NOMO-1 treated with DMSO at 0.1 percent for 48 hours (cell line): ENCODE measurements around the gene MAST4.

Source experiments
- DNase-seq: peaks from one replicate; lab custom pipeline; 2025; ENCODE audit not compliant: unreplicated experiment; lab: John Stamatoyannopoulos, UW

Gene MAST4

DNA sequence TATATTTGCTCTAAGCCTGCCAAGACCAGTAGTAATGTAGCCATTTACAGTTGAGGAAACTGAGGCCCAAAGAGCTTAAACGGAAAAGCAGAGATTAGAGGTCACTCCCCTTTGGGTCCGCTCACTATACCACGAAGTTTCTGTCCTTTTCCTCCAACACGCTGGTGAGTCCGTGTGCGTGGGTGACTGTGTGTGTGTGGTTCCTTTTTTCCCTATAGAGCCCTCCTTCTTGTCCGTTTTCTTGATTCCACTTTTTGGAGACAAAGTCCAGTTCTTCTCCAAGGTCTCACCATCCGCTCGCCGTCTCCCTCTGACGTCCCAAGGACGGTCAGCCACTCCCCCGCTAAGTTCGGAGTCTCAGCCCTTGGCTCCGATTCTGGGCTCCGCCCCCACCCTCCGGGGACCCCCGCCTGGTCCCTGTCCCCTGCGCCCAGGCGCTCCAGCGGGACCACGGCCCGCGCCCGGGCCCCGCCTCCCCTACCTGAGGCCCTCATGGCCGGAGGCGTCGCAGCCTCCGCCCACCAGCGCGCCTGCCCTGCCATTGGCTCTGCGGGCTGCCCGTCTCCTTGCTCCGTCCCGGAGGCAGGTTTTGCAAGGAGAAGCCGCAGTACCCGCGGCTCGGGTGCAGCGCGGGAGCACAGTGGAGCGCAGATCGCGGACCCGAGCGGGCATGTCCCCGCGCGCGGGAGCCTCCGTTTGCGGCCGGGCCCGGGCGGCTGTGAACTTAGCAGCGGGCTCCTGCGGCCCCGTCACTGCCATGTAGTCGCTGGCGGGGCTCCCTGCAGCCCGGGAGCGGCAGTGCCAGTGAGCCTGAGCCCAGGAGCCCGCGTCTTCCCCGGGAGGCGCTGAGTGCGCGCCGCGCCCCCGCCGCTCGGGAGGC, at the start of gene MAST4:
TSS of gene MAST4 (plus strand) at position 638 of the 880 bp plus-strand sequence. CDS start 263 bp downstream, outside the sequence.
- DNase-seq, result peak; percentile 72

DNA sequence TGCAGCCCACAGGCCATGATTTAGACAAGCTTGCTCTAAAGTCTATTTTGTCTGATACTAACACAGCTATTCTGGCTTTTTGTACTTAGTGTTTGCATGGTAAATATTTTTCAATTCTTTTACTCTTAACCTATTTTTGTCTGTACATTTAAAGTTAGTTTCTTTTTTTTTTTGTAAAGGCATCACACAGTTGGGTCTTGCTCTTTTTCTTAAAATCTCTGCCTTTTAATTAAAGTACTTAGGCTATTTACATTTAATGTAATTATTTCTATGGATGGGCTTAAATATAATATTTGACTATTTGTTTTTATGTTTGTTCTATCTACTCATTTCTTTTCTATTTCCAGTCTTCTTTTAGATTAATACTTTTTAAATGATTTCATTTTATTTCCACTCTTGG, 49.7 kb upstream of the MAST4 start:
- DNase-seq, result no peak

DNA sequence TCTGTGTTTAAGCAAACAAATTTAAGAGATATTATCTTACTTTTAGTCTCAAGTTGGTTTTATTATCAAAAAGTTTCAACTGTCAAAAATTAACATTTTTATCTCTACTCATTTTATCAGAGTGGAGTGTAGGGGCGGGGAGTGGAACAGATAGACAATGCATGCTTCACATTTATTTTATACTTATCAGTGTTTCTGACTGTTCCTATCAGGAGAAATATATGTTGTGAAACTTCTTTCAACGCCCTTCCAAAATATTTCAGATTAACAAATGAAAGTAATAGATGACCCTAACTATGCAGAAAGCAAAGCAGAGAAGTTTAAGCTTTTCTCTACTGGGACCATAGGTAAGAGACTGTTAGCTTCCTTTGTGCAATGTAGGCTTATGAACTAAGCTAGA, 44.9 kb upstream of the MAST4 start:
- no peak for DNase-seq

DNA sequence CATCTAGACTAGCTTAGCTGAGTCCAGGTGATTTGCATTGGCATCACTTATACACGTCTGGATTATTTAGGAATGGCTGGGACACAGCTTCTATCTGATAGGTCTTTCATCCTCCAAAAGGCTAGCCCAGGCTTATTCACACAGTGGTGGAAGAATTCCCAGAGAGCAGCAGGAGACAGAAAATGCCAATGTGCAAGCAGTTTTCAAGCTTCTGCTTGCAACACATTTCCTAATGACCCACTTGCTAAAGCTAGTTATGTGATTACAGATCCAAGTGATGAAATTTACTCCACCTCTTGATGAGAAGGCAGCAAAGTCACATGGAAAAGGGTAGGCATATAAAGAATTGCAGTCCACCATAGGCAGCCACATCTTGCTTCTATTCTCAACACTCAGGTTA, 44.2 kb upstream of the MAST4 start:
- no peak for DNase-seq

GRCh38 chr5:66553368-66553912, 42.8 kb upstream of the MAST4 start:
- no peak for DNase-seq

DNA sequence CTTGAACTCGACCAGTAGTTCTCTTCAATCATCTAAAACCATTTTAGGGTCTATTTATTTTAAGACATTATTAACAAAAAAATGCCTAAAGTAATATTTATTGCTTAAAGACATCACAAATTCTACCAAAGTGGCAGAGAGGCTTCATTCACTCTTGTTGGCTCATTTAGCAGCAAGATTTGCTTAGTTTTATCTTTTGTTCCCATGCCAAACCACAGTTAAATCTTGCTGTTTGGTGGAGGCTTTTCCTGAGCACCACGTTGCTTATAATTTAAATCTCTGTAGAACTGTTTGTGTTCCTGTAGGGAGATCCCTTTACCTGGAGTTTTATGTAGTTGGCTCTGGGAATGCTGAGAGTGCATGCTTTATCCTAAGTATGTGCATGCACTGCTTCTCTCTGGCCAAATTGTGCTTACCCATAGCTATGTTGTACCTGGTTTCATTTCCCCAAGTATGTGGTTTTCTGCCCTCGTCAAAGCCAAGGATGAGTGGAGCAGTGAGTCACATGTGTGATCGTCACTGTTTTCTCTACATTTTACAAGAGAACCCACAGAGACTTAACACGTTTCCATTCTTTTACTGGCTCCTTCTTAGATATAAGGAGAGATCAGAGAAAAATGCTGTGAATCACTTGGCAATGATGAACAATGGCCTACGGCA, 42.1 kb upstream of the MAST4 start:
- DNase-seq, result peak; percentile 84

DNA sequence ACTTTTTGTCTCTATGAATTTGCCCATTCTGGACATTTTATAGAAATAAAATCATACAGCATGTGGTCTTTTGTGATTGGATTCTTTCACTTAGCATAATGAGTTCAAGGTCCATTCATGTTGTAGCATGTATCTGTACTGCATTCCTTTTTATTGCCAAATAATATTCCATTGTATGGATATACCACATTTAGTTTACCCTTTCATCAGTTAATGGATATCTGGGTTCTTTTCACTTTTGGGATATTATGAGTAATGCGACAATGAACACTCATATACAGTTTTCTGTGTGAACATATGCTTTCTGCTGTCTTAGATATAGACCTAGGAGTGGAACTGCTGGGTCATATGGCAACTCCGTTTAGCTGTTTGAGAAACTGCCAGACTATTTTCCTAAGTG, 41.3 kb upstream of the MAST4 start:
- DNase-seq, result no peak

DNA sequence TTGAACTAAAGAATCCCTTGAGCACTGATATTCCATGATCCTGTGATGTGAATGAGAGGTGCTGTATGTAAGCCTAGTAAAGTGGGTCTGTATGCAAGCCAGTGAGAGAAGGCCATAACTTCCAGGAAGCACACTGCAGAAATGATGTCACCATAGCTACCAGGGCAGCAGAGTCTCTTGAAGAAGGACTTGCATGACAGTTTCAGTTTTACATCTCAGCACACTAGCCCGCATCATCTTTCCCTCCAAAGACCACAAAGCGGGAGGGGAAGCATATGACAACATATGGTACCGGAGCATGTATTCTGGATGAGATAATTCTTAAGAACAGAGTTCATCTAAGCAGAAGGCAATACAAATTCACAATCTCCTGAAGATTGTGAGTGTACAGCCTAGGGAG, 37.6 kb upstream of the MAST4 start:
- DNase-seq, result no peak

DNA sequence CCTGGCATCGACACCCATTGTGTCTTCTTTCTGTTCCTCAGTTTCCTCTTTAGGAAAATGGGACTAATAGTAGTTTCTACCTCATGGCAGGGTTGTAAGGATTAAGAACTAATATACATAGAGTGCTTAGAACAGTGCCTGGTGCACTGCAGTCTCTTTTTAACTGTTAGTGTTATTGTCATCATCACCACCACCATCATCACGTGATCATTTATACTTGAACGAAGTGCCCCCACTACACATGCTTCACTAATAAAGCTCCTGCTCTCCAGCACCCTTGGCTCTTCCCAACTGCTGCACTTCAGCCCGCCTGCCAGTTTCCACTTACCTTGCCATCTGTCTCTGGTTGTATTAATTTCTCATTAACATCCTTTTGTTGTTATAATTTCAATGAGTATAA, 35.8 kb upstream of the MAST4 start:
- no peak for DNase-seq

- no peak for DNase-seq
These were observed 34.8 kb upstream of the MAST4 start for GRCh38 chr5:66561256-66561990.

GRCh38 chr5:66565878-66566277, 30.3 kb upstream of the MAST4 start:
- no peak for DNase-seq

DNA sequence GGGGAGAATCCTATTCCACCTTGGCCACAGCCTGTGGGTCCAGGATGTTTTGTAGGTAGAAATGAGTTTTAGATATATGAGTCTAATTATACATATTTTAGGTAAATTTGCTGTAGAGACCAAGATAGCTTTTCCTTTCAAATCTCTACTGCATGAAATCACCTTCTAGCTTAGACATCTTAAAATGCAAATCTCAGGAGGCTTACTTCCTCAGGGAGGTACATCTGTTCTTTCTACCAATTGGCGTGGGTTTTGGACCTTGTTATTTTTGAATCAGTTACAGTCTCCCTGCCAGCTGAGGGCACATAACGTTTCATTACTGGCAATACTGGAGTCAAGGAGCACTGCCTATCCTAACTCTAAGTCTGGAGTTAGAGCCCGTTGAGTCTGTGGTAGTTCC, 28.7 kb upstream of the MAST4 start:
- no peak for DNase-seq

GRCh38 chr5:66570201-66570600, 26.0 kb upstream of the MAST4 start:
- no peak for DNase-seq

DNA sequence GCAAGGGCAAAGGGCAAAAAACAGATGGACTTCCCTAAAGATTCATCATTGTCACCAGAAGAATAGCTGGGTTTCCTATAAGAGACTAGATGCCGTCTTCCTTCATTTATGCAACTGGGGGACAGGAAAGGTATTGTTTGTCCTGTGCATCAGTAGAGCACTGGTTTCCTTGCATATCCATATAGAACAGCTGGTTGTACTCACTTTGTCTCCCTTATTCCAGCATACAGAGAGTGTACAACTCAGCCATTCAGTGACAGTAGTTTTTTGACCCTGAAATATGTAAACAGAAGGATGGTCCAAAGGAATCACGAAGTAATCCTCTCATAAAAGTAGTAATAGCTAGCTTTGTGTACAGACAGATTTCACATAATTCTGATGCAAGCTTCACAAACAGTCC, 22.5 kb upstream of the MAST4 start:
- DNase-seq, result no peak

DNA sequence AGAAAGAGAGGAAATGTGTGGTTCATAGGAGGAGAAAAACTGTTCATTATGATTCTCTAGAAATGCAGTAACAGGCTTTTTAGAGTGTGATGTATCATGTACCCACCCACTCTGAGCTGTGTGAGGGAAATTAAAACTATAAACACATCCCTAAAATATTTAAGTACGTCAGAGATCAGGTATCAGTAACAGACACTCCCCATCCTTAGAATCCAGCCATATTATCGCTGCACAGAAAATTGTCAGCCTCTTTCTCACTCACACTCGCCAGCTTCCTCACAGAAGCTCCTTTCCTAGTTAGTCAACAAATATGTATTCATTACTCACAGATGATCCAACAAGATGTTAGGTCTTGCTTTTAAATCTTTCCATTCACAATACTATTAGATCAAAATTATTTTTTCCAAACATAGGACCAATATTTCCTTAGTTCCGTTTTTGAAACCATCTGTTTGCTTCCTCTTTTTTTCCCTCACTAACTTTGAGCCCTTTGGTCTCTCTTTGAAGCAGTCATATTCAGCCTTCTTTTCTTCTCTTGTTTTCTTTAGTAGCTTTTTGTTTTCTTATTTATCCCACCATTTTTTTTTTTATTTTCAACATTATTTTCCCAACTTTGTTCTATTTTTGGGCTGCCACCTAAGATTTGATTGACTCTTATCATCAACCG, 13.6 kb upstream of the MAST4 start:
- peak; percentile 16 for DNase-seq

GRCh38 chr5:66585291-66585690, 10.9 kb upstream of the MAST4 start:
- DNase-seq, result no peak

- no peak for DNase-seq
These were observed 8.4 kb upstream of the MAST4 start for GRCh38 chr5:66587771-66588170.

GRCh38 chr5:66596636-66597182, 516 bp downstream of the MAST4 start:
- no peak for DNase-seq

DNA sequence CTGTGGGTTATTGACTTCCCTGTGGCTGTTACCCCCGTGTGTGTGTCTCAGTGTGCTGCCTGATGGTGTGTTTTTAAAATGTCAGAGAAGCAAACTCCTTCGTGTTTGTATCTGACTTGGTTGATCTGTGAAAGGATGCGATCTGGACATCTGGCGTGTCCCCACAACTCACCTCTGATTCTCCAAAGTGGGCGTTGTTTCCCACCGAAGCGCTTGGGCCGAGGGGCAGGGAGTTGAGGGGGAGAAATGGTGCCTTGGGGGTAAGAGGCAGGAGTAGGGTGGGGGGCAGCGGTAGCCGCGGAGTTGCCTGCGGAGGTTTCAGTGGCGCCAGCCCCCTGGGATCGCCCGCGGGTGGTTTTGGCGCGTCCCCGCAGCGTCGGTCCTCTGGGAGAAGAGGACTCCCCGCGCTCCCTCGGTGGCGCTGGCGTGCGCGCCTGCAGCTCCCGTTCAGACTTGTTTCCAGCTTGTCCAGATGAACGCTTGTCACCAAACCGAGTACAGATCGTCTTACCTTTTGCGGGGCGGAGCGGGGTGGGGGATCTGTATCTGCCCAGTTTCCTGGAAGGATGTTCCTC, 1.1 kb downstream of the MAST4 start:
- DNase-seq, result no peak

DNA sequence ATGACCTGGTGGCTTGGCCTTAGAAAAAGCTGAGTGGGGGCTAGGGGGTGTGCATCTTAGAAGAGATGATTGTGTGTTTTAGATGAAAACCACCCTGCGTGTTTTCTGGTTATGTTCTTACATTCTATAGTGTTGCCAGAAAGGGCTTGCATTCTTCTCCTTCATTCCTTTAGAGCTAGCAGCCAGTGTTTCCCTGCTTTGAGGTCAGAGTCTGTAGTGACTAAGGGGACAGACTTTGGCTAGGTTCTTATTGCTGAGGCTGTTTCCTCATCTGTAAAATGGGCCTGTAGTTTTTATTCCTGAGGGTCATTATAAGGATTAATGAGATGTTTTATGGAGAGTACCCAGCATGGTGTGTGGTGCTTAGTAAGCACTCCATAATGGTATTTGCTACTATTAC, 6.4 kb downstream of the MAST4 start:
- DNase-seq, result no peak
